ENCODE data around the gene GTF2B.

The GTF2B gene

GRCh38 chr1:88812366-88812765 lies 79.0 kb downstream of the GTF2B start:
- H3K4me3 ChIP-seq (ENCODE audit: low read length) = no peak overlapping the region
- no peak for DNase-seq (ENCODE audit: low read depth)
- TF ChIP-seq CTCF (conservative IDR thresholded peaks at IDR 0.05; ENCODE audit: low read depth, low read length) = no peak

- no peak overlapping the region for H3K4me3 ChIP-seq (ENCODE audit: low read length)
- no peak for TF ChIP-seq CTCF (conservative IDR thresholded peaks at IDR 0.05; ENCODE audit: low read depth, low read length)
- no peak for DNase-seq (ENCODE audit: low read depth)
These were observed 87.9 kb downstream of the GTF2B start for GRCh38 chr1:88803444-88803843.

- TF ChIP-seq CTCF (conservative IDR thresholded peaks at IDR 0.05; ENCODE audit: low read depth, low read length) = no peak
- H3K4me3 ChIP-seq (ENCODE audit: low read length) = no peak overlapping the region
- no peak for DNase-seq (ENCODE audit: low read depth)
These were observed 88.4 kb downstream of the GTF2B start for GRCh38 chr1:88802950-88803349.

Data from retinal pigment epithelial cell (primary cell).